GM23338 (cell line): ENCODE measurements around the gene FAF1.

ENCODE experiments used
- CREB1 ChIP-seq: fragments of 250-450 bp; sonication (Bioruptor Pico); IDR thresholded peaks from 2 replicates; pipeline ENCODE4 v1.5.0; 2020; ENCODE audit warnings: low read depth, mild to moderate bottlenecking, moderate library complexity
- EZH2 ChIP-seq: fragments of 200-600 bp; sonication (generic); IDR thresholded peaks from one replicate; pipeline ENCODE4 v1.8.0; 2017; ENCODE audit warnings: antibody characterized with exemption, mild to moderate bottlenecking, low read depth; ENCODE audit not compliant: unreplicated experiment
- EZH2phosphoT487 ChIP-seq: fragments of 200-600 bp; sonication (generic); IDR thresholded peaks from one replicate; pipeline ENCODE4 v1.8.1; 2018; ENCODE audit warnings: antibody characterized with exemption; ENCODE audit not compliant: unreplicated experiment
- JUNB ChIP-seq: IDR thresholded peaks from one replicate; pipeline ENCODE4 v1.6.1; 2016; ENCODE audit warnings: antibody characterized with exemption; ENCODE audit not compliant: unreplicated experiment
- POLR2AphosphoS5 ChIP-seq: IDR thresholded peaks from 2 replicates; pipeline ENCODE4 v1.6.1; 2016; ENCODE audit warnings: antibody characterized with exemption, low read depth
- STAT1 ChIP-seq: IDR thresholded peaks from one replicate; pipeline ENCODE4 v1.6.1; 2016; ENCODE audit warnings: antibody characterized with exemption; ENCODE audit not compliant: unreplicated experiment
- ZNF114 ChIP-seq: fragments of 250-450 bp; sonication (Bioruptor Pico); IDR thresholded peaks from 2 replicates; pipeline ENCODE4 v1.5.0; 2020; ENCODE audit warnings: mild to moderate bottlenecking, moderate library complexity
- ZNF331 ChIP-seq: fragments of 250-450 bp; sonication (Bioruptor Pico); IDR thresholded peaks from 2 replicates; pipeline ENCODE4 v1.5.0; 2020; ENCODE audit warnings: low read depth, mild to moderate bottlenecking, moderate library complexity
- TF ChIP-seq, protein P1 (sequence below), 2 experiments: fragments of 200-600 bp in 1 of 2; sonication (generic) in 1 of 2; conservative IDR thresholded peaks; 2 replicates each; pipeline versions ENCODE4 v1.5.1 to v1.6.1; 2016 to 2017; ENCODE audit warnings: antibody characterized with exemption in 2 of 2, low read depth in 2 of 2, mild to moderate bottlenecking in 2 of 2, moderate library complexity in 1 of 2
- TF ChIP-seq, protein P2 (sequence below): IDR thresholded peaks from one replicate; pipeline ENCODE4 v1.6.1; 2018; ENCODE audit warnings: antibody characterized with exemption; ENCODE audit not compliant: unreplicated experiment
- TF ChIP-seq, protein P3 (sequence below): IDR thresholded peaks from 2 replicates; pipeline ENCODE4 v1.6.1; 2016; ENCODE audit warnings: antibody characterized with exemption
- TF ChIP-seq, protein P4 (sequence below): fragments of 250-450 bp; sonication (Bioruptor Pico); IDR thresholded peaks from 2 replicates; pipeline ENCODE4 v1.5.0; 2020; ENCODE audit warnings: mild to moderate bottlenecking, moderate library complexity

DNA sequence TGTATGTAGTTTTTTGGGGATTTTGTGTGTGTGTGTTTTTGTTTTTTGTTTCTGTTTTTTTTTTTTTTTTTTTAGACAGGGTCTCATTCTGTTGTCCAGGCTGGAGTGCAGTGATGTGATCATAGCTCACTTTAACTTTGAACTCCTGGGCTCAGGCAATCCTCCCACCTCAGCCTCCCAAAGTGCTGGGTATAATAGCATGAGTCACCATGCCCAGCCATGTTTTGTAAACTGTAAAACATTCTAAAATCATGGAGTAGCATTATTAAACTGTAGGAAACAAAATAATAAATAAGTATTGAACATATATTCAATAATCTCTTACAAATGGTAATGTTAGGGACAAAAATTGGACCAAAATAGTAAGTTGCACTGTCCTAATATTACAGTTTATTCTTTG is 124.0 kb downstream of the FAF1 start:
- TF ChIP-seq, protein P1, sequence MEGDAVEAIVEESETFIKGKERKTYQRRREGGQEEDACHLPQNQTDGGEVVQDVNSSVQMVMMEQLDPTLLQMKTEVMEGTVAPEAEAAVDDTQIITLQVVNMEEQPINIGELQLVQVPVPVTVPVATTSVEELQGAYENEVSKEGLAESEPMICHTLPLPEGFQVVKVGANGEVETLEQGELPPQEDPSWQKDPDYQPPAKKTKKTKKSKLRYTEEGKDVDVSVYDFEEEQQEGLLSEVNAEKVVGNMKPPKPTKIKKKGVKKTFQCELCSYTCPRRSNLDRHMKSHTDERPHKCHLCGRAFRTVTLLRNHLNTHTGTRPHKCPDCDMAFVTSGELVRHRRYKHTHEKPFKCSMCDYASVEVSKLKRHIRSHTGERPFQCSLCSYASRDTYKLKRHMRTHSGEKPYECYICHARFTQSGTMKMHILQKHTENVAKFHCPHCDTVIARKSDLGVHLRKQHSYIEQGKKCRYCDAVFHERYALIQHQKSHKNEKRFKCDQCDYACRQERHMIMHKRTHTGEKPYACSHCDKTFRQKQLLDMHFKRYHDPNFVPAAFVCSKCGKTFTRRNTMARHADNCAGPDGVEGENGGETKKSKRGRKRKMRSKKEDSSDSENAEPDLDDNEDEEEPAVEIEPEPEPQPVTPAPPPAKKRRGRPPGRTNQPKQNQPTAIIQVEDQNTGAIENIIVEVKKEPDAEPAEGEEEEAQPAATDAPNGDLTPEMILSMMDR (conservative IDR thresholded peaks at IDR 0.05; ENCODE audit: low read depth in 2 of 2), result no peak
- no peak for TF ChIP-seq POLR2AphosphoS5
- no peak for TF ChIP-seq EZH2
- no peak for TF ChIP-seq EZH2phosphoT487
- no peak for TF ChIP-seq CREB1 (CRISPR knock-in tag)
- no peak for TF ChIP-seq ZNF114 (CRISPR knock-in tag)
- TF ChIP-seq, protein P2, sequence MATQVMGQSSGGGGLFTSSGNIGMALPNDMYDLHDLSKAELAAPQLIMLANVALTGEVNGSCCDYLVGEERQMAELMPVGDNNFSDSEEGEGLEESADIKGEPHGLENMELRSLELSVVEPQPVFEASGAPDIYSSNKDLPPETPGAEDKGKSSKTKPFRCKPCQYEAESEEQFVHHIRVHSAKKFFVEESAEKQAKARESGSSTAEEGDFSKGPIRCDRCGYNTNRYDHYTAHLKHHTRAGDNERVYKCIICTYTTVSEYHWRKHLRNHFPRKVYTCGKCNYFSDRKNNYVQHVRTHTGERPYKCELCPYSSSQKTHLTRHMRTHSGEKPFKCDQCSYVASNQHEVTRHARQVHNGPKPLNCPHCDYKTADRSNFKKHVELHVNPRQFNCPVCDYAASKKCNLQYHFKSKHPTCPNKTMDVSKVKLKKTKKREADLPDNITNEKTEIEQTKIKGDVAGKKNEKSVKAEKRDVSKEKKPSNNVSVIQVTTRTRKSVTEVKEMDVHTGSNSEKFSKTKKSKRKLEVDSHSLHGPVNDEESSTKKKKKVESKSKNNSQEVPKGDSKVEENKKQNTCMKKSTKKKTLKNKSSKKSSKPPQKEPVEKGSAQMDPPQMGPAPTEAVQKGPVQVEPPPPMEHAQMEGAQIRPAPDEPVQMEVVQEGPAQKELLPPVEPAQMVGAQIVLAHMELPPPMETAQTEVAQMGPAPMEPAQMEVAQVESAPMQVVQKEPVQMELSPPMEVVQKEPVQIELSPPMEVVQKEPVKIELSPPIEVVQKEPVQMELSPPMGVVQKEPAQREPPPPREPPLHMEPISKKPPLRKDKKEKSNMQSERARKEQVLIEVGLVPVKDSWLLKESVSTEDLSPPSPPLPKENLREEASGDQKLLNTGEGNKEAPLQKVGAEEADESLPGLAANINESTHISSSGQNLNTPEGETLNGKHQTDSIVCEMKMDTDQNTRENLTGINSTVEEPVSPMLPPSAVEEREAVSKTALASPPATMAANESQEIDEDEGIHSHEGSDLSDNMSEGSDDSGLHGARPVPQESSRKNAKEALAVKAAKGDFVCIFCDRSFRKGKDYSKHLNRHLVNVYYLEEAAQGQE, result no peak
- no peak for TF ChIP-seq STAT1
- TF ChIP-seq, protein P3, sequence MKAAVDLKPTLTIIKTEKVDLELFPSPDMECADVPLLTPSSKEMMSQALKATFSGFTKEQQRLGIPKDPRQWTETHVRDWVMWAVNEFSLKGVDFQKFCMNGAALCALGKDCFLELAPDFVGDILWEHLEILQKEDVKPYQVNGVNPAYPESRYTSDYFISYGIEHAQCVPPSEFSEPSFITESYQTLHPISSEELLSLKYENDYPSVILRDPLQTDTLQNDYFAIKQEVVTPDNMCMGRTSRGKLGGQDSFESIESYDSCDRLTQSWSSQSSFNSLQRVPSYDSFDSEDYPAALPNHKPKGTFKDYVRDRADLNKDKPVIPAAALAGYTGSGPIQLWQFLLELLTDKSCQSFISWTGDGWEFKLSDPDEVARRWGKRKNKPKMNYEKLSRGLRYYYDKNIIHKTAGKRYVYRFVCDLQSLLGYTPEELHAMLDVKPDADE, result no peak
- no peak for TF ChIP-seq JUNB
- TF ChIP-seq, protein P4, sequence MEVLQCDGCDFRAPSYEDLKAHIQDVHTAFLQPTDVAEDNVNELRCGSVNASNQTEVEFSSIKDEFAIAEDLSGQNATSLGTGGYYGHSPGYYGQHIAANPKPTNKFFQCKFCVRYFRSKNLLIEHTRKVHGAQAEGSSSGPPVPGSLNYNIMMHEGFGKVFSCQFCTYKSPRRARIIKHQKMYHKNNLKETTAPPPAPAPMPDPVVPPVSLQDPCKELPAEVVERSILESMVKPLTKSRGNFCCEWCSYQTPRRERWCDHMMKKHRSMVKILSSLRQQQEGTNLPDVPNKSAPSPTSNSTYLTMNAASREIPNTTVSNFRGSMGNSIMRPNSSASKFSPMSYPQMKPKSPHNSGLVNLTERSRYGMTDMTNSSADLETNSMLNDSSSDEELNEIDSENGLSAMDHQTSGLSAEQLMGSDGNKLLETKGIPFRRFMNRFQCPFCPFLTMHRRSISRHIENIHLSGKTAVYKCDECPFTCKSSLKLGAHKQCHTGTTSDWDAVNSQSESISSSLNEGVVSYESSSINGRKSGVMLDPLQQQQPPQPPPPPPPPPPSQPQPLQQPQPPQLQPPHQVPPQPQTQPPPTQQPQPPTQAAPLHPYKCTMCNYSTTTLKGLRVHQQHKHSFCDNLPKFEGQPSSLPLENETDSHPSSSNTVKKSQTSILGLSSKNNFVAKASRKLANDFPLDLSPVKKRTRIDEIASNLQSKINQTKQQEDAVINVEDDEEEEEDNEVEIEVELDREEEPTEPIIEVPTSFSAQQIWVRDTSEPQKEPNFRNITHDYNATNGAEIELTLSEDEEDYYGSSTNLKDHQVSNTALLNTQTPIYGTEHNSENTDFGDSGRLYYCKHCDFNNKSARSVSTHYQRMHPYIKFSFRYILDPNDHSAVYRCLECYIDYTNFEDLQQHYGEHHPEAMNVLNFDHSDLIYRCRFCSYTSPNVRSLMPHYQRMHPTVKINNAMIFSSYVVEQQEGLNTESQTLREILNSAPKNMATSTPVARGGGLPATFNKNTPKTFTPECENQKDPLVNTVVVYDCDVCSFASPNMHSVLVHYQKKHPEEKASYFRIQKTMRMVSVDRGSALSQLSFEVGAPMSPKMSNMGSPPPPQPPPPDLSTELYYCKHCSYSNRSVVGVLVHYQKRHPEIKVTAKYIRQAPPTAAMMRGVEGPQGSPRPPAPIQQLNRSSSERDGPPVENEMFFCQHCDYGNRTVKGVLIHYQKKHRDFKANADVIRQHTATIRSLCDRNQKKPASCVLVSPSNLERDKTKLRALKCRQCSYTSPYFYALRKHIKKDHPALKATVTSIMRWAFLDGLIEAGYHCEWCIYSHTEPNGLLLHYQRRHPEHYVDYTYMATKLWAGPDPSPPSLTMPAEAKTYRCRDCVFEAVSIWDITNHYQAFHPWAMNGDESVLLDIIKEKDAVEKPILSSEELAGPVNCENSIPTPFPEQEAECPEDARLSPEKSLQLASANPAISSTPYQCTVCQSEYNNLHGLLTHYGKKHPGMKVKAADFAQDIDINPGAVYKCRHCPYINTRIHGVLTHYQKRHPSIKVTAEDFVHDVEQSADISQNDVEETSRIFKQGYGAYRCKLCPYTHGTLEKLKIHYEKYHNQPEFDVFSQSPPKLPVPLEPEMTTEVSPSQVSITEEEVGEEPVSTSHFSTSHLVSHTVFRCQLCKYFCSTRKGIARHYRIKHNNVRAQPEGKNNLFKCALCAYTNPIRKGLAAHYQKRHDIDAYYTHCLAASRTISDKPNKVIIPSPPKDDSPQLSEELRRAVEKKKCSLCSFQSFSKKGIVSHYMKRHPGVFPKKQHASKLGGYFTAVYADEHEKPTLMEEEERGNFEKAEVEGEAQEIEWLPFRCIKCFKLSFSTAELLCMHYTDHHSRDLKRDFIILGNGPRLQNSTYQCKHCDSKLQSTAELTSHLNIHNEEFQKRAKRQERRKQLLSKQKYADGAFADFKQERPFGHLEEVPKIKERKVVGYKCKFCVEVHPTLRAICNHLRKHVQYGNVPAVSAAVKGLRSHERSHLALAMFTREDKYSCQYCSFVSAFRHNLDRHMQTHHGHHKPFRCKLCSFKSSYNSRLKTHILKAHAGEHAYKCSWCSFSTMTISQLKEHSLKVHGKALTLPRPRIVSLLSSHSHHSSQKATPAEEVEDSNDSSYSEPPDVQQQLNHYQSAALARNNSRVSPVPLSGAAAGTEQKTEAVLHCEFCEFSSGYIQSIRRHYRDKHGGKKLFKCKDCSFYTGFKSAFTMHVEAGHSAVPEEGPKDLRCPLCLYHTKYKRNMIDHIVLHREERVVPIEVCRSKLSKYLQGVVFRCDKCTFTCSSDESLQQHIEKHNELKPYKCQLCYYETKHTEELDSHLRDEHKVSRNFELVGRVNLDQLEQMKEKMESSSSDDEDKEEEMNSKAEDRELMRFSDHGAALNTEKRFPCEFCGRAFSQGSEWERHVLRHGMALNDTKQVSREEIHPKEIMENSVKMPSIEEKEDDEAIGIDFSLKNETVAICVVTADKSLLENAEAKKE, result no peak
- no peak for TF ChIP-seq ZNF331 (CRISPR knock-in tag)
